ENCODE results near the gene PEX7. TPM values are rescaled to one million over a fixed set of nuclear protein-coding genes. Genes with fewer than 3 reads are reported as not detected.

PEX7 gene
- total RNA-seq, 5 donors from 2014 or later (not counting 1 experiment from before 2014, with no cell fraction given), result 4.3 to 5.5 (median 4.9) TPM

DNA sequence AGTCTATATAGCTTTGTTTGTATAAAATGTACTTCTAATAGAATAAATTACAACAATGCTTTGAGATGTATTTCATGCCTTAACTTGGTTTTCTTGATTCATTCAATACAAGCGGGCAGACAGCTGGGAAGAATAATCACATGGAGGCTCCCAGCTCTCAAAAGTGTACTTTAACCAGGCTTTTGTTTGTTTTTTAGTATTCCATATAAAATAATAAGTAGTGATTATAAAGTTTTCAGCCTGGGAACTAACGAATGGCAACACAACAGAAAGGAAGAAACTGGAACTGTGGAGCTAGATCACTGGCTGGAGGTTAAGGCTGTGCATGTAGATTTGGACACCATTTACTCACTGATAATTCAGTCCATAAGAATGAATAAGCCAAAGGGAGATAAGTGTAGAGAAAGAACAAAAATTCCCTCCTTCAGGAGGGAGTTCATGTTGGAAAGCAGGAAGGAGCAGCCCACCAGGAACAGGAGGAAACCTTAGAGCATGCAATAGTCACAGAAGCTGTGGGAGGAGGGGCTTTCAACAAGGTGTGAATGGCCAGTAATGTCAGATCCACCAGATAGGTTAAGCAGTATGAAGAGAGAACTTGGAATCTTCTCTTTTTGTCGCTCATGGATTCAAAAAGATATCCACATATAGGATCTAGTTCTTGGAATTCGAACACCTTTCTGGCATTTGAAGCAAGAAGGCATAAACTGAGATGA lies 58.5 kb downstream of the PEX7 start:
- H3K27ac Mint-ChIP-seq, result no peak overlapping the region

DNA sequence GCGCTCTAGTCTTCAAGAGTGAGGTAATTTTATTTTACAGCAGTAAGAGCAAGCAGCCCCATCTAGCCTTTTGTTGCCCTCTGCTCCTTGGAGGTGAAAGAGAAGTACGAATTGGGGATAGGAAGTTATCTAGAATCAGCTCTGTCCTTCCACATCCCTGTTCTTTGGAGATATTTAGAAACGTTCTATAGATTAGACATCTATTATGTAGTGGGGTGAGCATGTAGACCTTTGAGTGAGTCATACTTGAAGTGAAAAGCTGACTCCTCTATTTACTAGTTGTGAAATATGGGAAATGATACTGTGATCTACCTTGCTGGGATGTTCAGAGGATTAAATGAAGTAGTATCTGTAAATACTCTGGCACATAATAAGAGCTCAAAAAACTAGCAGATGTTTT lies 63.7 kb downstream of the PEX7 start:
- ATAC-seq (replicated peaks in 1 of 4) (no peak), DNase-seq (no peak)
- H3K27ac ChIP-seq (ENCODE audit: low read length), result no peak overlapping the region
- no peaks in the 10 kb centered on the region for H3K27me3 Mint-ChIP-seq
- H3K9me3 Mint-ChIP-seq, result no peaks in the 10 kb centered on the region
- H3K4me1 ChIP-seq (ENCODE audit: control insufficient read depth in 1 of 2, extremely low read depth in 1 of 2, insufficient read depth in 2 of 2, low read length in 2 of 2), result no peaks in the 10 kb centered on the region
- H3K4me3 Mint-ChIP-seq, result no peak overlapping the region
- no peaks in the 10 kb centered on the region for H3K36me3 ChIP-seq (ENCODE audit: control insufficient read depth in 2 of 2, extremely low read depth in 1 of 2, insufficient read depth in 1 of 2, low read length in 1 of 2)
- no peaks in the 10 kb centered on the region for H3K9me3 ChIP-seq
- ChIA-PET POLR2A (no interaction called here), CTCF (no interaction called here)
- peaks cover 4 to 9% (median 7%) of the 10 kb centered on the region in 3 donors for H3K4me1 Mint-ChIP-seq
- H3K27ac Mint-ChIP-seq, result no peak overlapping the region
- WGBS (ENCODE audit: insufficient coverage), result 100% methylated on average over 1 of the region's 3 CpGs
- peaks cover 34% of the 10 kb centered on the region for H3K36me3 Mint-ChIP-seq
- H3K4me3 ChIP-seq (ENCODE audit: control insufficient read depth in 1 of 2, extremely low read depth in 1 of 2, low read length in 1 of 2), result no peak overlapping the region
- no peaks in the 10 kb centered on the region for H3K27me3 ChIP-seq (replicated peaks in 1 of 2; ENCODE audit: control insufficient read depth in 2 of 2, extremely low read depth in 1 of 2, insufficient read depth in 2 of 2, low read length in 1 of 2)

More for the DNA sequence above, 58.5 kb downstream of the PEX7 start:
- no peak overlapping the region for H3K4me3 Mint-ChIP-seq
- WGBS (ENCODE audit: insufficient coverage), result no CpG with 5 or more reads among the region's 4 CpGs
- Histone ChIP-seq H3K4me3 (ENCODE audit: control insufficient read depth in 1 of 2, extremely low read depth in 1 of 2, low read length in 1 of 2) (no peak overlapping the region), H3K4me1 (ENCODE audit: control insufficient read depth in 1 of 2, extremely low read depth in 1 of 2, insufficient read depth in 2 of 2, low read length in 2 of 2) (no peaks in the 10 kb centered on the region), H3K36me3 (ENCODE audit: control insufficient read depth in 2 of 2, extremely low read depth in 1 of 2, insufficient read depth in 1 of 2, low read length in 1 of 2) (no peaks in the 10 kb centered on the region), H3K9me3 (no peaks in the 10 kb centered on the region), H3K27ac (ENCODE audit: low read length) (no peak overlapping the region), H3K27me3 (replicated peaks in 1 of 2; ENCODE audit: control insufficient read depth in 2 of 2, extremely low read depth in 1 of 2, insufficient read depth in 2 of 2, low read length in 1 of 2) (no peaks in the 10 kb centered on the region)
- no peaks in the 10 kb centered on the region for H3K27me3 Mint-ChIP-seq
- H3K4me1 Mint-ChIP-seq, result peaks cover 0 to 14% (median 5%) of the 10 kb centered on the region in 3 donors
- H3K9me3 Mint-ChIP-seq, result peaks cover 0 to 9% (median 0%) of the 10 kb centered on the region in 3 donors
- H3K36me3 Mint-ChIP-seq, result peaks cover 52% of the 10 kb centered on the region
- POLR2A ChIA-PET, result no interaction called here
- ATAC-seq (replicated peaks in 1 of 4), result no peak
- CTCF ChIA-PET, result interaction anchor here in 1 of 2 donors (0.6 kb wide), 1 partner anchor 1395 kb away, joined by 3 read pairs; no protein-coding TSS in a partner anchor
- DNase-seq, result no peak

DNA sequence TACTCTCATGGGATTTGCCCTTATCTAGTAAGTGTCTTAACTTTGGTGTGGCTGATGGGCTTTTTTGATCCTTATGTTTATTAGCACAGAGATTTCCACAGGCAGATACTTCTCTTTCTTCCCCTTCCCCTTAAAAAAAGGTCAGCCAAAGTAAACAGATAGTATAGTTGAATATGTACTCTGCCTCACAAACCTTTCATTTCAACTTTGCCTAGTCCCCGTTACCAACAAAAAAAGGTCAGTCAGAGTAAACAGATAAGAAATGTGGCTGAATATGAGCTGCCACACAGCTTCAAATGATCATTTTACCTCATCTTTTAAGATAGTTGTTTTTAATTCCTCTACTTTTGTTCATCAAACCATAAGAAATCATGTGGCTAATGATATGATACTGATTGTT lies 65.6 kb downstream of the PEX7 start:
- no peak overlapping the region for H3K4me3 ChIP-seq (ENCODE audit: control insufficient read depth in 1 of 2, extremely low read depth in 1 of 2, low read length in 1 of 2)
- Mint-ChIP-seq H3K4me1 (peaks cover 4 to 10% (median 7%) of the 10 kb centered on the region in 3 donors), H3K9me3 (no peaks in the 10 kb centered on the region), H3K36me3 (peaks cover 38% of the 10 kb centered on the region), H3K4me3 (no peak overlapping the region), H3K27ac (no peak overlapping the region), H3K27me3 (no peaks in the 10 kb centered on the region)
- H3K27ac ChIP-seq (ENCODE audit: low read length), result no peak overlapping the region
- ATAC-seq (replicated peaks in 1 of 4) (no peak), DNase-seq (no peak)
- POLR2A ChIA-PET, result no interaction called here
- H3K36me3 ChIP-seq (ENCODE audit: control insufficient read depth in 2 of 2, extremely low read depth in 1 of 2, insufficient read depth in 1 of 2, low read length in 1 of 2), result no peaks in the 10 kb centered on the region
- CTCF ChIA-PET, result no interaction called here
- H3K9me3 ChIP-seq, result no peaks in the 10 kb centered on the region
- H3K4me1 ChIP-seq (ENCODE audit: control insufficient read depth in 1 of 2, extremely low read depth in 1 of 2, insufficient read depth in 2 of 2, low read length in 2 of 2), result no peaks in the 10 kb centered on the region
- WGBS (ENCODE audit: insufficient coverage), result no CpG with 5 or more reads among the region's 1 CpG
- H3K27me3 ChIP-seq (replicated peaks in 1 of 2; ENCODE audit: control insufficient read depth in 2 of 2, extremely low read depth in 1 of 2, insufficient read depth in 2 of 2, low read length in 1 of 2), result no peaks in the 10 kb centered on the region

DNA sequence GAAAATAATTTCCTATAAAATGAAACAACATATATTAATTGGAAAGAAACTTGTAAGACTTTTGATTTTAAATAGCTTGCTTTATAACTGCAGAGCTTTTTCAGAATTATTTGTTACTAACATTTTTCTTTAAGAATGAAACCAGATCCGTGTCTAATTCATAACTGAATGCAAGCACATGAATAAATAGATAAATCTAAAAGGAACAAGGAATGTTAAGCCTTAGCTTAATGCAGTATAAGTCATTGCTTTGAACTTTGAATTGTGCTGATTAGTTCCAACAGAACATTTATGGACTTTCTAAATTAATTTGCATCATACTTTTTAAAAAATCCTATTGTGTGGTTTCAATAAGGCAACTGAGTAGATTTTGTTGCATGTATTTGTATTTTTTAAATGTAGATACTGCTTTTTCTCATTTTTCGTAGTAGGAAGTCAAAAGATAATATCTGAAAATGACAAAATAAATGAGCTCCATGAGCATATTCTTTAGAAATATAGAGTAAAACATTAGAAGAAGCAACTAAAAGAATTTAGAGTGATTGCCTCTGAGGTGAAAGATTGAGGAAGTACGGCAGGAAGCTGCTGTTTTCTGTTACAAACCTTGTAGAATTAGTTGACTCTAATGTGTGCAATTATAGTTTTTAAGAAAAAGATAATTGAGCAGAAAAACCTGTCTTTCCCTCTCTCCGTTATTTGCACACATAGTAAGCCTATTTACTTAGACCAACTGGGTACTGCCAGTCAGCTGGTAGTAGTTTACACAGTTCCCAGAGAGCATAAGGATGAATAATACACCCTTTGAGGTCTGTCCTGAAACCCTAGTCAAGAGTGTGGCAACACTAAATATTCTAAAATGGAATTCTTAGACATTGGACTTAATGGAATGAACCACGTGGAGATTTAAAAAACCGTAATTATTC lies 67.1 kb downstream of the PEX7 start:
- H3K27me3 Mint-ChIP-seq, result no peaks in the 10 kb centered on the region
- peaks cover 37% of the 10 kb centered on the region for H3K36me3 Mint-ChIP-seq
- no peak for DNase-seq
- Histone ChIP-seq H3K4me3 (ENCODE audit: control insufficient read depth in 1 of 2, extremely low read depth in 1 of 2, low read length in 1 of 2) (no peak overlapping the region), H3K4me1 (ENCODE audit: control insufficient read depth in 1 of 2, extremely low read depth in 1 of 2, insufficient read depth in 2 of 2, low read length in 2 of 2) (no peaks in the 10 kb centered on the region), H3K9me3 (no peaks in the 10 kb centered on the region), H3K36me3 (ENCODE audit: control insufficient read depth in 2 of 2, extremely low read depth in 1 of 2, insufficient read depth in 1 of 2, low read length in 1 of 2) (no peaks in the 10 kb centered on the region), H3K27ac (ENCODE audit: low read length) (no peak overlapping the region), H3K27me3 (replicated peaks in 1 of 2; ENCODE audit: control insufficient read depth in 2 of 2, extremely low read depth in 1 of 2, insufficient read depth in 2 of 2, low read length in 1 of 2) (no peaks in the 10 kb centered on the region)
- no peaks in the 10 kb centered on the region for H3K9me3 Mint-ChIP-seq
- ChIA-PET CTCF (interaction anchor here in 1 of 2 donors (1.9 kb wide), 1 partner anchor 31 kb away, joined by 4 read pairs; no protein-coding TSS in a partner anchor), POLR2A (interaction anchor here in 1 of 2 donors (0.7 kb wide), 1 partner anchor 48 kb away, joined by 3 read pairs; no protein-coding TSS in a partner anchor)
- no peak overlapping the region for H3K27ac Mint-ChIP-seq
- WGBS (ENCODE audit: insufficient coverage), result no CpG with 5 or more reads among the region's 6 CpGs
- no peak overlapping the region for H3K4me3 Mint-ChIP-seq
- ATAC-seq (replicated peaks in 1 of 4), result no peak
- H3K4me1 Mint-ChIP-seq, result peaks cover 4 to 15% (median 7%) of the 10 kb centered on the region in 3 donors

DNA sequence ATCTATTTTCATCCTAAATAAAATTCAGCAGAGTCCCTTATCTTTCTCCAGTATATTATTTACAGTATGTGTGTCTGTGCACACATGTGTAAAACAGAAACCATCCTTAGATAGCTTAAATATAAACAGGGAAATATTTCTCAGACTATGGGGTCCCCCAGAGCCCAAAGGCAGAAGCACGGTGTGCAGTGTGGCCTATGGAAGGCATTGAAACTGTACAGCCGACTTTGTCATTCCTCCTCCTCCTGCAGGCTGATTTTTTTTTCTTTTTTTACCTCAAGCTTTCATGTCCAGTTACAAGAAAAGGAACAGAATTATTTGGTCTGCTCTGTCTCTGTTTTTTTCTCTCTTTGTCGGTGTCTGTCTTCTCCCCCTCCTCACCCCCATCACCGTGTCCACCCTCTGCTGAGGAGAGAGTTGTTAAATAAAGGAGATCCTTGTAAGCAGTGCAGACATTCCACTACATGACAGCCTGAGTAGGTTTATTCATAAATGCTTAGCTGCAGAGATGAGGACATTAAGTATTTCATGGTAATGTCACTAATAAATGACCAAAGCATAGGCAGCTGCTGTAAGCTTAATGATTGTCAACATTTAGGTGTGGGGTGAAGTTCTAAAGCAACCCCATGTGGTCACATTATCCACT lies 67.9 kb downstream of the PEX7 start:
- no peak overlapping the region for H3K4me3 ChIP-seq (ENCODE audit: control insufficient read depth in 1 of 2, extremely low read depth in 1 of 2, low read length in 1 of 2)
- Mint-ChIP-seq H3K36me3 (peaks cover 34% of the 10 kb centered on the region), H3K27ac (no peak overlapping the region), H3K9me3 (no peaks in the 10 kb centered on the region), H3K27me3 (no peaks in the 10 kb centered on the region), H3K4me1 (peaks cover 4 to 15% (median 7%) of the 10 kb centered on the region in 3 donors), H3K4me3 (no peak overlapping the region)
- ChIA-PET CTCF (interaction anchor here (0.5 to 1.9 kb wide), 3 partner anchors 31 to 1706 kb away, joined by 3 to 5 read pairs (median 4); no protein-coding TSS in a partner anchor), POLR2A (interaction anchor here in 1 of 2 donors (0.7 kb wide), 1 partner anchor 49 kb away, joined by 3 read pairs; no protein-coding TSS in a partner anchor)
- ATAC-seq (replicated peaks in 1 of 4) (no peak), DNase-seq (no peak)
- H3K9me3 ChIP-seq, result no peaks in the 10 kb centered on the region
- H3K36me3 ChIP-seq (ENCODE audit: control insufficient read depth in 2 of 2, extremely low read depth in 1 of 2, insufficient read depth in 1 of 2, low read length in 1 of 2), result no peaks in the 10 kb centered on the region
- 83% methylated on average over 2 of the region's 4 CpGs for WGBS (ENCODE audit: insufficient coverage)
- no peaks in the 10 kb centered on the region for H3K27me3 ChIP-seq (replicated peaks in 1 of 2; ENCODE audit: control insufficient read depth in 2 of 2, extremely low read depth in 1 of 2, insufficient read depth in 2 of 2, low read length in 1 of 2)
- no peaks in the 10 kb centered on the region for H3K4me1 ChIP-seq (ENCODE audit: control insufficient read depth in 1 of 2, extremely low read depth in 1 of 2, insufficient read depth in 2 of 2, low read length in 2 of 2)
- no peak overlapping the region for H3K27ac ChIP-seq (ENCODE audit: low read length)

DNA sequence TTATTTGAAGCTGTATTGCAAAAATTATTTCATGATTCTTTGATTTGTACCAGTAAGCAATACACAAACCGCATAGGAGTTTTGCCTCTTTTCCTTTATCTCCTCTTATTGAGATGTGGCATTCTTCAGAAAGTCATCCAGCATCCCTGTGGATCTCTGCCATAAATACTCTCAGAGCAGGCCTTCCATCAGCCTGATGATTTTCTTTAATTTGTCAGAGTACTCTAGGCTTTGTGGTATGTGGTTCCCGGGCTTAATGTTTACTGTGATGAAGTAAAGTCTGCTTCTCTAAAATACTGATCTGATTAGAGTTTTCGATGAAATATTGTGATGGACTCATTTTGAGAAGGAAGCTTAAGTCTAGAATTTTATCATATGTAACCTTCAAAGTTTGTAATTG lies 68.6 kb downstream of the PEX7 start:
- no CpG with 5 or more reads among the region's 3 CpGs for WGBS (ENCODE audit: insufficient coverage)
- H3K9me3 Mint-ChIP-seq, result no peaks in the 10 kb centered on the region
- ChIA-PET POLR2A (interaction anchor here in 1 of 2 donors (0.7 kb wide), 1 partner anchor 445 kb away, joined by 3 read pairs; no protein-coding TSS in a partner anchor), CTCF (no interaction called here)
- no peak overlapping the region for H3K4me3 ChIP-seq (ENCODE audit: control insufficient read depth in 1 of 2, extremely low read depth in 1 of 2, low read length in 1 of 2)
- no peak overlapping the region for H3K27ac ChIP-seq (ENCODE audit: low read length)
- ATAC-seq (replicated peaks in 1 of 4) (no peak), DNase-seq (no peak)
- H3K9me3 ChIP-seq, result no peaks in the 10 kb centered on the region
- H3K27me3 Mint-ChIP-seq, result no peaks in the 10 kb centered on the region
- no peaks in the 10 kb centered on the region for H3K27me3 ChIP-seq (replicated peaks in 1 of 2; ENCODE audit: control insufficient read depth in 2 of 2, extremely low read depth in 1 of 2, insufficient read depth in 2 of 2, low read length in 1 of 2)
- H3K36me3 ChIP-seq (ENCODE audit: control insufficient read depth in 2 of 2, extremely low read depth in 1 of 2, insufficient read depth in 1 of 2, low read length in 1 of 2), result no peaks in the 10 kb centered on the region
- H3K4me3 Mint-ChIP-seq, result no peak overlapping the region
- peaks cover 4 to 15% (median 7%) of the 10 kb centered on the region in 3 donors for H3K4me1 Mint-ChIP-seq
- no peak overlapping the region for H3K27ac Mint-ChIP-seq
- peaks cover 34% of the 10 kb centered on the region for H3K36me3 Mint-ChIP-seq
- H3K4me1 ChIP-seq (ENCODE audit: control insufficient read depth in 1 of 2, extremely low read depth in 1 of 2, insufficient read depth in 2 of 2, low read length in 2 of 2), result no peaks in the 10 kb centered on the region
